ENCODE measurements around the gene VAMP4.

- TF ChIP-seq CTCF (IDR thresholded peaks at IDR 0.05) (no peak), REST (IDR thresholded peaks at IDR 0.05; ENCODE audit: insufficient read depth in 1 of 2, low read depth in 2 of 2, low read length in 1 of 2) (no peak), POLR2AphosphoS5 (IDR thresholded peaks at IDR 0.05; ENCODE audit: low read depth, low read length) (no peak), TCF7L2 (IDR thresholded peaks at IDR 0.05; ENCODE audit: low read depth, low read length) (no peak), SIN3A (IDR thresholded peaks at IDR 0.05; ENCODE audit: borderline replicate concordance, insufficient read depth, low read depth, low read length) (no peak)
These were observed 5.7 kb downstream of the VAMP4 start for GRCh38 chr1:171736196-171736595.
